IPS-NIHi11 (cell line): ENCODE measurements around the gene RNF214.
A peak's percentile ranks its signal among the peaks of the same experiment; 100 is the strongest.

Experiments
- DNase-seq: peaks from one replicate; pipeline ENCODE4 v3.0.0; 2012; ENCODE audit warnings: mixed read lengths, low spot score

RNF214 gene

DNA sequence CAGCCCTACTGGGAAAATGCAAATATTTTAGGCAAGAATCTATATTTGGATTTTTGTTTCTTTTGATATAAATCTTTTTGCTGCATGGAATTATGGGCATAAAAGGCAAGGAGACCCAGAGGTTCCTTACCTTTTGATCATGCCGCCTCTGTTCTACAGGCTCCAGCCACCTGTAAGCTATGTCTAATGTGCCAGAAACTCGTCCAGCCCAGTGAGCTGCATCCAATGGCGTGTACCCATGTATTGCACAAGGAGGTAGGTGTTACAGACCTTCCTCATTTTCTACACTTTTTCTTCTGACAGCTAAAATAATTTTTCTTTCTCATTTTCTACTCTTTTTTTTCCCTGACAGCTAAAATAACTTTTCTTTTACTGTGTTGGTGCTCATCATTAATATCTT is 50.5 kb downstream of the RNF214 start:
- DNase-seq: no peak

DNA sequence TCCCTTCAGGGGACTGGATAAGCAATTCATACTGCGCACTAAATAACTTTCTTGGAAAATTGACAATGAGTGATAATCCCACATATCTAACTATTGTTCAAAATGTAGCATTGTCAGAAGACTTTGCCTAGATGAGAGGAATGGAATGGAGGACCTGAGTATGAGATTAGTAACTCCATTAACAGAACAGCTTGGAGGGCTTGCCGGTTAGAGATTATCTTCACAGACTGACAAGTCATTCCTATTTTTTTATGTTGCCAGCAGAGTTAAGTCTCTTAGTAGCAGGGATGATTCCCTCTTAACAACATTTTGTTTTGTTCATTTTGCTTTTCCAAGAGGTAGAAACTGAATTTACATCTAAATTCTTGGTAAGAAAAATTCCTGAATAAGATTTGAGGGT is 51.6 kb downstream of the RNF214 start:
- no peak for DNase-seq

DNA sequence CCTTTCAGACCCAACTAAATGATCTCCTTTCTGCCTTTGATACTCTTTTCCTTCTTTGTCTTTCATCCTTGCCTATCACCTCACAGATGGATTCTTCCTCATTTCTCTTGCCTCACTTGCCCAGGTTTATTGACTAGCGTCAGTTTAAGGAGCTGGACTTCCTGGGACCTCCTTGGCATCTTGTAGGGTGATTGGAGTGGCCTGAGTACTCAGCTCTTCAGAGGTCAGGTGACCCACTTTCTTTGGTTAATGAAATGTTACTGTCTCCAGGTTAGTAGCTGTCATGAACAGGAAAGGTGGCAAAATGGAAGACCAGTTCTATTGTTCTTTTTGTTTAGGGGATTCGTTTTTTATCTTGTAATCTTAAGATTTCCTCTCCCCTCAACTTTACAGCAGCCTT is 54.1 kb downstream of the RNF214 start:
- no peak for DNase-seq

DNA sequence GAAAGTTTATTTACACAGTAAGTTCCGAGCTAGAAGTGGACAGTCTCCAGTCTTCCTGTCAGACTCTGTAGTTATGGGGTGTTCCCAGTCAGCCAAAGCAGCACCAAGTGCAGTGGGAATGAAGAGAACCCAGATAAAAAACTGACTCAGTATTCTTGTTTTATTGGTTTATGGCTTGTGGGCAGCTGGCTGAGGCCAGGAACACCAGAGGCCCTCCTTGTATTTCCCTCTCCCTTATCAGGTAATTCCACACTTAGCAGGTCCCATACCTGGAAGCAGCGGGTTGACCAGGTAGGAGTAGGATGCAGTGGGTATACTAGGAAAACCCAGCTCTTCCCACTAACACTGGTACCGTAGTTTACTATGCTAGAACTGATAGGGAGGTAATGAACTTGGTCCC is 55.2 kb downstream of the RNF214 start:
- DNase-seq: no peak

DNA sequence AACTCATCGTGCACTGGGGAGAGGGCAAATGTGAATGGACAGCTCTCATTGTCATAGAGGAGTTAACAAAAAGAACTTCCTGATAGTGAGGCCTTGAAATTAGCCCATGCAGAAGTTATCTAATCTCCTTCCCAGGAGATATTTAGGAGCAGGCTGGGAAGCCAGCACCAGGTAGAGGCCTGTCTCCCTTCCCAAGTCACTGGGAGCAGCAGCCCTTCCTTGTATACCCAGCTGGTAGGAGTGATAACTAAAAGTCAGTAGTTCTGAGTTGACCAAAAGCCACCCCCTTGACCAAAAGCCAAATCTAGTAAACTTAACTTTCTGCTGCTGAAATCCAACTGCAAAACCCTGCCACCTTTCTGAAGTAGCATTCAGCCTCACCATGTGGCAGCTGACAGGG is 57.3 kb downstream of the RNF214 start:
- DNase-seq: no peak

DNA sequence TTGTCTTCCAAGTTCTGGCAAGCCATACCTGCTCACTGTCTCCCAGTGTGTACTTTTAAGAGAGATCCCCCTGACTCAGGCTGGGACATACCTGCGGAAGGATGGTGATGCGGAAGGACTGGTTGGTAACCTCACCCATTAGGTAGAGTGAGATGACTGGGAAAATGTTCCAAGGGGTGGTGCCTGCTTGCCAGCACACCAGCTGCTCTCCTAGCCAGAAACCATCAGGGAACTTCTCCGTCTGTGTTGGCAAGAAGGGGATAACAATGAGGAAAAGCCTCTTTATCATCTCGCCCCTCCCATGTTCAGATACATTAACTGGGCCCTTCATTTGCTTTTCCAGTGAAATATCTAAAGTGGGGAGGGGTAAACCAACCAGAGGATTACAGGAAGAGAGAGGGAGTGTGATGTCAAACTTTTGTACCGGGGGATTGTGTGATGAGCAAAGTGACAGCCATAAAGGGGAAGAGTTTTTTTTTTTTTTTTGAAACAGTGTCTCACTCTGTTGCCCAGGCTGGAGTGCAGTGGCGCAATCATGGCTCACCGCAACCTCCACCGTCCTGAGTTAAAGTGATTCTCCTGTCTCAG is 58.4 kb downstream of the RNF214 start, which contains the start of gene BACE1-AS:
BACE1-AS (plus strand) TSS at position 538 of the 588 bp plus-strand sequence.
- DNase-seq: no peak

DNA sequence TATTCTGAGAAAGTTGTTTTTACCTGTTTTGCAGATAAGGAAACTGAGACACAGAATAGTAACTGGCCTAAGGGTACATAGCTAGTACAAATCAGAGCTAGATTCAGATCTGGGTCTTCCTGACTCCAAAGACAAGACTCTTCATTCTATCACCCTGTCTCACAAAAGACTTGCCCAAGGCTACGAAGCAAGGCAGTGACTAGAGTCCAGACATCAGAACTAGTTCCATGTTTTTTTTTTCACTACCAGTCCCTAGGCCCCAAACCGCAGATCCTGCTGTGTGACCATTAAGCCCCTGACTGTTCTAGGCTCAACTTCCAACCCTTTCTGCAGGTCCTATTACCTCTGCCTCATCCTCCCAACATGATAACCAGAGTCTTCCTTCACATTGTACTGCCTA is 60.1 kb downstream of the RNF214 start:
- DNase-seq: no peak

DNA sequence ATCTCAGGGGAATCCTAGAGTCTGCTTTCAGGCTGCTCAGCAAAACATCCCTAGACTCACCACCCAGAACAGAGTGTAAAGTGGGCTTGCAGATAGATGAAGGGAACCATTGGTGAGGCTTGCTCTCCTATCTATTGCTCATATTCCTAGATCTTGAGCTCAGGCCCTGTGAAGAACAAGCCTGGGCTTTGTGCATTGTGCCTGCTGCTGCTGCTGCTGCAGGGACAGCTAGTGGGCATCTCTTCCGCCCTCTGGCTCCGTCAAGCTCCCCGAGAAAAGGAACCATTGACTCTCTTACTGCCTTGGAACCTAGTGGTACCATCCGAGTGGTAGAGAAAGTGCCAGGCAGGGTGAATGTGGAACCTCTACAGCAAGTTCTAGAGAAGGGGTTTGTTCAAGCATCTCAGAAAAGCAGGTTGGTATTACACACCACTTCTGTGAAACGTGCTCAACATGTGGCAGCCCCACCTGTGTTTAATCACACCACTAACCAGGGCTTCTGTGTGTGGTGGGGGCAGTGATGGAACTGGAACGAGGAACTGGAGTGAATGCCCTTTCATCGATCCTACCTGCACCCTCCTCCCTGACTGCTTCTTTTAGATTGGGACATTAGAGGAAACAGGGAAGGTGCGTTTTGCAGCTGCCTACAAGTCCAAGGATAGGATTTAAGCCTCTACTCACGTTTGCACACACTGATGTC is 63.1 kb downstream of the RNF214 start:
- no peak for DNase-seq

DNA sequence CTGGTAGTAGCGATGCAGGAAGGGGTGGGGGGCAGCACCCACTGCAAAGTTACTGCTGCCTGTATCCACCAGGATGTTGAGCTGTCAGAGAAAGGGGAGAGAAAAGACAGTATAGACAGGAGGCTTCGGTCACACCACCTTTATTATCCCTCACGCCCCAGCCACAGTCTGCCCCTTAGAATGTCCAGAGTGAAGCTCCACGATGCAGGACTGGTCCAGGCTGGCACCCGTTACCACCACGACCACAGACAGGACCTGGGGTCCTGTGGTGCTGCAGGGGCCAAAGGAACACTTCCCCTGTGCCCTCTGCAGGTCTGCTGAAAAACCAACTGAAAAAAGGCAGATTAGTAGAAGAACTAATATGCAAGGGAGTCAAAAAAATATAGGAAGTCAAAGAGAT is 64.4 kb downstream of the RNF214 start:
- no peak for DNase-seq

DNA sequence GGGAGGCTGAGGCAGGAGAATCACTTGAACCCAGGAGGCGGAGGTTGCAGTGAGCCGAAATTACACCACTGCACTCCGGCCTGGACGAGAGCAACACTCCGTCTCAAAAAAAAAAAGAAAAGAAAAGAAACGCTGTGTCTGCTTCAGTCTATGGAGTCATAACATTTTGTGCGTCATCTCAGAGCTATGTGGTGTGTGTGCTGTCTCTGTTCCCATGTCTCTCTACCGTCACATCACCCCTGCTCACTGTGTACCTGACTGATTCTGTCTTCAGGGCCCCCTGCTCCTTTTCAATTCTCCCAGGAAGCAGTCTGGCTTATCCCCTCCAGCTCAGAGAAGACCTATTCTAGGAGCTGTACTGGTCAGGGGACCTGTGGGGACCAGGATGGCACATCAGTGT is 65.7 kb downstream of the RNF214 start:
- DNase-seq: peak; percentile 2

DNA sequence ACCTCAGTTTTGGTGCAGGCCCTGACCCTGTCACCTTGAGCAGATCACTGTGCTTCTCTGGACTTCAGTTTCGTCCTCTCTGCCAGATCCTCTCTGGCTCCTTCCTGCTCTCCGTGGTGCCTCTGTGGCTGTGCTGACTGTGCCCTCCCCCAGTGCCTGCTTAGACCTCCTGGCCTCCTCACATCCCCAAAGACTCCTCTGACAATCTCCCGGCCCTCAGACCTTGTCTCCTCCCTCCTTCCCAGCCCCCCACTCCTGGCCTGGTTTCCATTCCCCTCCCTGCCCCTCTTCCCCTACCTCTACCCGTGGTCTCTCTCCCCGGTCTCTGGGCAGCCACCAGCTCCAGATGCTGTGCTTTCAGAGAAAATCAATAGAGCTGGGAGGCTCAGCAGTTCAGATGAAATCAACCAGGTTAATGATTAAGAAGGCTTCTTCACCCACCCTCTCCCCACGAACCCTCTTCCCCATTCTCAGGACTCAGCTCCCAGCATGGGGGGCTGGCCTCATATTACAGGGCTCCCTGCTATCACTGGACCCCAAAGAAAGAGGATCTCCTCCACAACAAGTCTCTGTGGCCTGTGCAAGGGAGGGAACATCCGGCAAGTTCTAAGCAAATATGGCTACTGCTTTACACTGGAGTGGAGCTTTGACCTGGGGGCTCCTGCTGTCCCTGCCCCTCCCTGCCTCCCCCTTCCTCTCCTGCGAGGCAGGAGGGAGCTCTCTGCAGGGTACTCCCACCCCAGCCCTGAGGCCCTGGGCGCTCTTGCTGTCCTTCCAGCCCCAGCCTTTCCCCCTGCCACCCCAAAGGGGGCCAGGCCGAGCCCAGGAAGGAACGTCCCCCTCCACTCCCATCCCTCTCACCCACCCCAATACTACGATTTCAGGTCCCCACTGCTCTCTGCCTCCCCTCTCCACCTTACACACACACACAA is 67.1 kb downstream of the RNF214 start:
- DNase-seq: peak; percentile 16

DNA sequence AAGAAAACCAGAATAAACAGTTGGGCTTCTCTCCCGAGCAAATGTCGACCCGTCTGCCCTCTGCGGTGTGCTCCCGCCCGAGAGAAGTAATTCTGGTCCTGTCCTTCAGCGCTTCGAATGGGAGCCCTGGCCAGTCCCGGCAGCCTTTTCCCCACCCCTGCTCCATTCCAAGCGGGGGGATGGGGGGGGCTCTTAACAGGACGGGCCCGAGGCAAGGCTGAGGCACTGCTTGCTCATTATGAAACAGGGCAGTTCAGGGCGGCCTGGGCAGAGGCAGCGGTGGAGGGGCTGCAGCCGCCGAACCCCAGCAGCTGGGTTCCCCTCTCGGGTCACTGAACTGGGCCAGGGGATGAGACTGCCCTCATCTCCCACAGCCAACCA is 67.8 kb downstream of the RNF214 start:
- DNase-seq: peak; percentile 50

DNA sequence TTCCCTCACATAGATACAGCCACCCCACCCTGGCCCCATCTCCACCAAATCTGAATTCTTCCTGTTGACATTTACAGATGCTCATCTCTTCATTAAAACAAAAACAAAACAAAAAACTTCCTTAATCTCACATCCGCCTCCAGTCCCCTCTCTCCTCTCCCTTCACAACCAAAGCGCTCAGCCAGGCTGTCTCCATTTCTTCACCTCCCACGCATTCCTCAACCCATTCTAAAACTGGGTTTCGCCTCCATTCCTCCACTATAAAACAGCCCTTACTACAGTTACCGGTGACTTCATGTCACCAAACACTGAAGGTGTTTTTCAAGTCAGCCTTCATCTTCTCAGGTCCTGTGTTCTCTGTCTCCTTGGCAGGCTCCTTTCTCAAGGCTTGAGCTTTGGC is 68.3 kb downstream of the RNF214 start:
- DNase-seq: no peak

DNA sequence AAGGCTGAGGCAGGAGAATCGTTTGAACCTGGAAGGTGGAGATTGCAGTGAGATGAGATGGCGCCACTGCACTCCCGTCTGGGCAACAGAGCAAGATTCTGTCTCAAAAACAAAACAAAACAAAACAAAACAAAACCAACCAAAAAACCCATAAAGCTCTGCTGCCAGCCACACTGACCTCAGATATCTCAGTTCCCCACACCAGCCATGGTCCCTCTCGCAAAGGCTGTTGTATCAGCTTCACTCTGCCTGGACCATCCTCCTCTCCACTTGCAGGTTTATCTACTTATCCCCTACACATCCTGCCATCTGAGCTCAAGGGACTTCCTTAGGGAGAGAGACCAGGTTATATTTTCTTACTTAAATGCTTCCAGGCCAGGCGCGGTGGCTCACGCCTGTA is 69.8 kb downstream of the RNF214 start:
- no peak for DNase-seq

DNA sequence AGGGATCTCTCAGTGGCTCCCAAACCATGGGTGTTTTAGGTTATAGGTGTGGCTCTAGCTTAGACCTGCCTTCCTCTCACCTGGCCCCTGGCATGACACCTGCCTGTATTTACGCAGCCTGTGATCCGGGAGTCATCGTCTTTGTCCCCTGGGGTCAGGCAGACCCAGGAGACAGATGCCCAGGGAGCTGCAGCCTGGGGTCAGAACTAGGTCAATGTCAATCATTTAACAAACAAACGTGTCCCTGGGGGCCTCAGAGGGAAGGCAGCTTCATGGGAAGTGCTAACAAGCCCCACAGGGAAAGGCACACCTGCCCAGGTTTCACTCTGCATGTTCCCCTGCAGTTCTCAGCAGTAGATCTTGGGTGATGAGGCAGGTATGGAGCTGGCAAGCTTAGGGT is 70.6 kb downstream of the RNF214 start:
- no peak for DNase-seq

DNA sequence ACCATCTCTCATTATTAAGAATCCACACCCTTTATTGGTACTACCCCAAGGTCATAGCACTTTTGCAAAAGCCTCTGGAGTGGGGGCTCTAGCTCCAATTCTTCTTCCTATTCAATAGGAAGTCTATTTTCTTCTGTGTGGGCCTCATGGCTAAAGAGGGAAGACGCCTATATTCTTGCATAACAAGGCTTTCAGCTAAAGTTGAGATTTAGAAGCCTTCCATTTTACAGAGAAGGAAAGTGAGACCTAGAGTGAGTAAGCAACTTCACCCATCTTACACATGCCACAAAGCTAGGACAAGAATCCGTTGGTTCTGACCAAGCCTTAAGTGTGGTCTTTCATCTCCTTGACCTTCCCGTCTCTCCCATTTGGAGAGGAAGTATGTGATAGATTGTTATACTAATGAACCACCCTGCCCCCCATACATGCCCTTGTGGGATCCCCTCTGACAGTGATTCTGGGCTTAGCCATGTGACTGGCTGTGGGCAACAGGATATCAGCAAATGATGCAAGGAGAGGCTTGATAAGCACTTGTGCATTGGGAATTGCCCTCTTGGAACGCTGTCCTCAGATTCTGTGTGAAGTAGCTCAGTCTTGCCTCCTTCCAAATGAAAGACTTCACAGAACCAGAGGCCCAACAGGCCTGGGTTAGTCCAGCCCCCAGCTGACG is 71.3 kb downstream of the RNF214 start:
- no peak for DNase-seq

DNA sequence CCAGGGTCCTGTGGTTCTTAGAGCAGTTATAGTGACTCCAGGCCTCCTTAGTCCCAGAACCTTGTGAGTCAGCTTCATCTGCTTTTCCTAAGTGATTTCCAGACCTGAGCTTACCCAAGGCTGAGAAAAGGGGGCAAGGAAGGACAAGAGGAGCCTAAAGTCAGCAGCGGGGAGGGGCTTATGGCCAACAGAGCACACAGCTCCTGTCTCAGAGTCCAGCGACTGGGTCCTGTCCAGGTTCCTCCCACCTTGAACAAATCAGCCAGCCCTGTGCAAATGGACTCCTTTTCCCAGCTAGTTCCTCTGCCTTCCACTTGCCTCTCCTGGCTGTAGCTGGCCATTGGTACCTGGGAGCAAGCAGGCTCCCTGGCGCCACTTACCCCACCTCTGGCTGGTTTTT is 72.7 kb downstream of the RNF214 start:
- no peak for DNase-seq

DNA sequence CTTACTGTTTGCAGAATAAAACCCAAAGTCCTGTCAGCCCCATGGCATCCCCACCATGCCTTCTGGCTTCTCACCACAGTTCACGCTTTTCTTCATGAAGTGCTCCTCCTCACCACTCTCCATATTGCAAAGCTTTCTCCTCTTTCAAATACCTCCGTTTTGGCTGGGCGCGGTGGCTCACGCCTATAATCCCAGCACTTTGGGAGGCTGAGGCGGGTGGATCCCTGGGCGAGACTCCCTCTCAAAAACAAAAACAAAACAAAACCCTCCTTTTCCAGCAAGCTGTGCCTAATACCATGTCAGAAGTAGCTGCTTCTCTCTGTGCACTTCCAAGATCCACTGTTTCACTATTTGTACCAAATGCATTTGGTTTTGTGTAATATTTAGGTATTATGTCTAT is 76.8 kb downstream of the RNF214 start:
- no peak for DNase-seq

DNA sequence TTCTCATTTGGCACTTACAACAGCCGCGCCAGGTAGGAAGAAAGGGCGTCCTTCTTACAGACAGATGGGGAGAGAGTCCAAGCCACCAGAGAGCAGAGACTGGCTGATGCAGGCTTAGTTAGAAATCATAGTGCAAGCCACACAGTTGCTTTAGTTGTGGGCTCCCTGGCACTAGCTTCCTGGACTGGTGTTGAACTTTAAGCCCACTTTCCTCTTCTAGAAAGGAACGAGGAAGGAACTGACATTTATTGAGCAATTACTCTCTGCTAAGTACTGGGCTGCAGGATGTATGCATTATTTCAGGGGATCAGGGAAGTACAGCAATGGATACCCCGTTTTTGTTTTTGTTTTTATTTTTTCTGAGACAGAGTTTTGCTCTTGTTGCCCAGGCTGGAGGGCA is 80.6 kb downstream of the RNF214 start:
- DNase-seq: no peak

DNA sequence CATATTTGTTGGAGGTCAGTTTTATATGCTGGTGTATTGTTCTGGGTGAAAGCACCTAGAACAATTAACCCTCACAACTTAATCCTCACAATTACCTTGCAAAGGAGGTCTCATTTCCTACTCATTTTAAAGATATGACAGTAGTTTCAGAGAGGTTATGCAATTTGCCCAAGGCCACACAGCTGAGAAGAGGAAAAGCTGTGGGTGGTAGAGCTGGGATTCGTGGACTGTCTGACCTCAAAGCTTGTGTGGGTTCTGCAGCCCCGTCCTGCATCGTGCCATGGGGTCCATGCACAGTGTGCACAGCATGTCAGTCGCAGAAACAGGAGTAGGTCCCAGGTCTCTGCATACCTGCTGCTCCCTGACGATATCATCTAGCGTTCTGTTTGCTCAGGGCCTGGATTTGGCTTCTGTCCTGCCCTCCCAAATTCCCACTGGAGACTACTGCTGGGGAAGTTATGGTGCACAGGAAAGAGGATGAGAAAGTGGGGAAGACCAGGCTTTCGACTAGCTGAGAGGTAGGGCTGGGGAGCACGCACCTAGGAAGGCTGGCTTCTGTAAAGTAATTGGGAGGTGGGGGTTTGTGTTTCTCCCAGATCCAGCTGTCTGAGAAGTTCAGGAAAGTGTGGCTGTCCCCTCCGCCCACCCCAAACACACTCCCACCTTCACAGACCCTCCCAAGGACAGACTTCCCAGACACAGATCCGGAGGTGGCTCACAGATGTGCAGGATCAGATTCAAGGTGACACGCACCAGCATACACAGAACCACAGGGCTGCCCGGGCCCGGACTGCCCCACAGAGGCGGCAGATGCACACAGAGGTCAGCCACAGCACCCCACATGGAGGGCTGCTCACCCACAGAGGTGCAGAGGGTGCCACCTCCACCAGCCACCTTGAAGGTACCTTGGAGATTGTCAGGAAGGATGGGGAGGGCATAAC is 81.6 kb downstream of the RNF214 start:
- no peak for DNase-seq

DNA sequence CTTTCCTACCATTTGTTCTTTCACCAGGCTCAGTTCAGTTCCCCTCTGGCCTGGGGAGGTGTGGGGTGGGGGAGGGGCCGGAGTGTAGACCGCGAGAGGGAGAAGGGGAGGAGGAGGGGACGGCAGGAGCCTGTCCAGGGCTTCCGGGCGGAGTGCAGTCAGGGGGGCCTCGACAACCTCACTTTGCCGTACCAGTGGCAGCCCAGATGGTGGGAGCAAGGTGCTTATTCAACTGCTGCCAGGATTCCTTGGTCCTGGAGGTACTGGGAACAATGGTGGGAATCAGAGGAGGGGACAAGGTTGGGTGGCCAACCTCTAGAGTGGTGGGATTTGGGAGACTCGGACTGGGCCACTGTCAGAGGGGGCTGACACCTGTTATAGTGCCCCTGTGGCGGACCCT is 82.4 kb downstream of the RNF214 start:
- DNase-seq: peak; percentile 38
